Astrocyte of the spinal cord (primary cell): Measurements from ENCODE around the gene IGF2.

Experiments
- DNase-seq: peaks from one replicate; pipeline ENCODE4 v3.0.0; 2011; ENCODE audit warnings: low read depth, low spot score
- H3K4me3 ChIP-seq: 2 replicates; pipeline ENCODE4 v1.5.1; 2011; ENCODE audit warnings: low read depth, mild to moderate bottlenecking, low read length, moderate library complexity
- in situ Hi-C: cut with HindIII; loops from 2 replicates; pipeline ENCODE4 v1.10.0; 2017; ENCODE audit warnings: low sequenced_read_pairs
- TF ChIP-seq, protein P1 (sequence below): IDR thresholded peaks from 2 replicates; pipeline ENCODE4 v1.5.1; 2012; ENCODE audit warnings: low read depth, mild to moderate bottlenecking, low read length, inconsistent platforms

The IGF2 gene

DNA sequence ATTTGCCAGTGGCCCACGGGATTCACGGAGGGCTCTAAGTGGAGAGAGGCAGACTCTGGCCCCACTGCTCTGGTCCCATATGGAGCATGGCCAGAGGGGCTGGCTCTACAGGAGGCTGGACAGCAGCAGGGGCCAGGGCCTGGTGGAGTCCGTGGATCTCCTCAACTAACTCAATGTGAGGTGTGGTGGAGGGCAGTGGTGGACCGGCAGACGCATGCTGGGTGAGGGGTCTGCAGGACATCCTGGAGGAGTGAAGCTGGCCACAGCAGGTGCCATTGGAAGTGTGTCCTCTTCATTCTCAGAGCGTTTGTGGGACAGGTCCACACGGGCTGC lies 15.6 kb downstream of the IGF2 start:
- TF ChIP-seq, protein P1, sequence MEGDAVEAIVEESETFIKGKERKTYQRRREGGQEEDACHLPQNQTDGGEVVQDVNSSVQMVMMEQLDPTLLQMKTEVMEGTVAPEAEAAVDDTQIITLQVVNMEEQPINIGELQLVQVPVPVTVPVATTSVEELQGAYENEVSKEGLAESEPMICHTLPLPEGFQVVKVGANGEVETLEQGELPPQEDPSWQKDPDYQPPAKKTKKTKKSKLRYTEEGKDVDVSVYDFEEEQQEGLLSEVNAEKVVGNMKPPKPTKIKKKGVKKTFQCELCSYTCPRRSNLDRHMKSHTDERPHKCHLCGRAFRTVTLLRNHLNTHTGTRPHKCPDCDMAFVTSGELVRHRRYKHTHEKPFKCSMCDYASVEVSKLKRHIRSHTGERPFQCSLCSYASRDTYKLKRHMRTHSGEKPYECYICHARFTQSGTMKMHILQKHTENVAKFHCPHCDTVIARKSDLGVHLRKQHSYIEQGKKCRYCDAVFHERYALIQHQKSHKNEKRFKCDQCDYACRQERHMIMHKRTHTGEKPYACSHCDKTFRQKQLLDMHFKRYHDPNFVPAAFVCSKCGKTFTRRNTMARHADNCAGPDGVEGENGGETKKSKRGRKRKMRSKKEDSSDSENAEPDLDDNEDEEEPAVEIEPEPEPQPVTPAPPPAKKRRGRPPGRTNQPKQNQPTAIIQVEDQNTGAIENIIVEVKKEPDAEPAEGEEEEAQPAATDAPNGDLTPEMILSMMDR, result no peak
- in situ Hi-C loops, result no loop called here
- no peak for DNase-seq
- no peak overlapping the region for H3K4me3 ChIP-seq

DNA sequence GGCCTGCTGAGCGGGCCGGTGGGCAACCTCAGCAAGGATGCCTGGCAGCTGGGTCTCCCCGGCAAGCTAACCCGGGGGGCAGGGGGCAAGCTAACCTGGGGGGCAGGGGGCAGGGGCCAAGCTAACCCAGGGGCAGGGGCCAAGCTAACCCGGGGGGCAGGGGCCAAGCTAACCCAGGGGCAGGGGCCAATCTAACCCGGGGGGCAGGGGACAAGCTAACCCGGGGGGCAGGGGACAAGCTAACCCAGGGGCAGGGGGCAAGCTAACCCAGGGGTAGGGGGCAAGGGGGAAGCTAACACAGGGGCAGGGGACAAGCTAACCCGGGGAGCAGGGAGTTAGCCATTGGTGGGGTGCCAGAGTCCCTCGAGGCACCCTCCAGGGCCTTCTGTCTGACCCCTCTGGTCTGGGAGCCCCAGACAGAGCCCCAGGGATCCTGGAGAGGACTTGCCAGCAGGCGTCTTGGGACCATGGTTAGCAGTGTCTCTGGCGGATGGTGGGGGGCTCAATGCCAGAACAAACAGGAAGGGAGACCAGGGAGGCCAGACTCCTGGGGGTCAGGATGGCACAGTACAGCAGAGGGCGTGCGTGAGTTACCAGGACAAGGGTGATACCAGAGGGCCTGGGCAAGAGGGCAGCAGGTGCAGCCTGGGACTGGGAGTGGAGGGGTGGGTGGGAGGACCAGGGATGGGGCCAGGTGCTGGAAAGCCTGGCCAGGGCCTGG lies 16.1 kb downstream of the IGF2 start:
- in situ Hi-C loops, result no loop called here
- TF ChIP-seq, protein P1, result peak; percentile 13

DNA sequence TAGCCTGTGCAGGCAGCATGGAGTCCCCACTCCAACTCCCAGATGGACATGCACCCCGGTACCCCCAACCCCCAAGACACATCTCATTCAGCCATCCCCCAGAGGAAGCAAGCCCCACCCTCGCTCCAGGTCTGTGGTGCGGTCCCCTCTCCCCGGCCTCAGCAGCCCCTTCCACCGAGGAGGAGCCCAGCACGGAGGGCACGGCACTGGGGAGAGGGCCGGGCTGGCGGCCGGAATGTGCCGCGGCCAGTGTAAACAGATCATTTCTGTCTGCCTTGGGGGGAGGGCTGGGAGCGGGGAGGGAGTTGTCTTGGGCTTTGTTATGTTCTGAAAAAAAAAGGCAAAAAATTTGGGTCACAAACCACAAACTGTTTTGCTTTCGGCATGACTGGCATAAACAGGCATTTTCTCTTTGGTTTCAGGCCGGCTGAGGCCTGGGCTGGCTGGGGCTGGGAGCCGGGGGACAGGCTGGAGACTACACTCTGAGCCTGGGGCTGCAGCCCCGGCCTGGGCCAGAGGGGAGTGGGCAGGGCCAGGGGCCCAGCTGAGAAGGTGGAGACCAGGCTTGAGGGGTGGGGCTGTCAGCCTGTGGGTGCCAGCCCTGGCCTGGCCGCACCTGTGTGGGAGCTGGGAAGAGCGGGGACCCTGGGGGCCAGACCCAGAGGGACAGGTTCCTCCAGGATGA lies 16.8 kb downstream of the IGF2 start:
- TF ChIP-seq, protein P1, result no peak
- DNase-seq, result peak; percentile 78
- in situ Hi-C loops, result no loop called here
- H3K4me3 ChIP-seq, result no peak overlapping the region

More for the DNA sequence above, 16.1 kb downstream of the IGF2 start:
- DNase-seq, result no peak
- no peak overlapping the region for H3K4me3 ChIP-seq

GRCh38 chr11:2121227-2122130 lies 17.7 kb downstream of the IGF2 start:
- DNase-seq, result no peak
- no peak overlapping the region for H3K4me3 ChIP-seq
- TF ChIP-seq, protein P1, result no peak
- in situ Hi-C loops, result no loop called here

DNA sequence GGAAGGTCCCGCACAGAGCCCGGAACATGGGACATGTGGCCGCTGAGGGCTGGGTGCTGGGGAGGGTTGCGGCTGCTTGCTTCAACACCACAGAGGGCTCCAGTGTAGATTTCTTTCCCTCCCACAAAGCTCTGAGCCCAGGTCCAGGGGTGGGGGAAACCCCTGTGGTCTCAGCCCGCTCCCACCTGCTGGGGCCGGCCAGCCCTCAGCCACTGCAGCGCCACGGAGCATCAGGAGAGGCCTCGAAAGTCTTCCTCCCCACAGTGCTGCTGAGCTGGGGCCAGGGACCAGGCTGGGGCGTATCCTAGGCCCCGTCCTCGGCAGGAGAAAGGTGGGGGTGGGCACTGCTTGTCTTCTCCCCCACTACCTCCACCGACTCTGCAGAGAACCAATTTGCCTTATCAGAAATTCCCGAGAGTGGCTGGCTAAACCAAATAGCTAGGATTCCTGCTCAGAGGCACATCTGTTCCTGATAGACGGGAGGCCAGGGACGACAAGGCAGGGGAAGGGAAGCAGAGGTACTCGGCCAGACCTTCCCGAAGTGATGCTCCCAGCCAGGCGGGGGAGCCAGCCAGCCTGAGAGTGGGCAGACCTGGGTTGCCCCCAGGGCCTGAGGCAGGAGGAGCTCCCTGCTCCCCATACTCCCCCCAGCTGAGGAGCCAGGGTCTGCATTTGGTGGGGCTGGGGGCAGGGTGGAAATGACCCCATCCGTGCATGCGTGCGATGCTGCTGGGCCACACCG lies 18.7 kb downstream of the IGF2 start:
- TF ChIP-seq, protein P1, result no peak
- H3K4me3 ChIP-seq, result no peak overlapping the region
- in situ Hi-C loops, result no loop called here
- no peak for DNase-seq

GRCh38 chr11:2118677-2119076 lies 20.5 kb downstream of the IGF2 start:
- TF ChIP-seq, protein P1, result no peak
- H3K4me3 ChIP-seq, result no peak overlapping the region
- in situ Hi-C loops, result no loop called here
- no peak for DNase-seq
